Stomach (tissue), 4 donors: ENCODE measurements around the gene TACSTD2.

ENCODE experiments used
- CTCF ChIP-seq, 7 experiments: fragments of 450-650 bp in 4 of 7; fragments of 200-600 bp in 3 of 7; sonication (generic) in 3 of 7; IDR thresholded peaks; one replicate each; pipeline ENCODE4 v1.5.1; 2016 to 2019; ENCODE audit warnings: antibody characterized with exemption in 7 of 7, control low read depth in 2 of 7, mild to moderate bottlenecking in 1 of 7
- POLR2A ChIP-seq, 4 donors: fragments of 450-650 bp; IDR thresholded peaks; one replicate each; pipeline ENCODE4 v1.6.1; 2016; ENCODE audit warnings: antibody characterized with exemption in 4 of 4, control low read depth in 2 of 4, mild to moderate bottlenecking in 1 of 4, moderate library complexity in 1 of 4

GRCh38 chr1:58583496-58583895 is 6.4 kb upstream of the TACSTD2 start:
- no peak for TF ChIP-seq CTCF (IDR thresholded peaks at IDR 0.05)
- TF ChIP-seq POLR2A (IDR thresholded peaks at IDR 0.05) = no peak
